IPS-20b (cell line): Measurements from ENCODE around the gene TRABD2B.

Experiments
- H3K27ac ChIP-seq: one replicate; pipeline ENCODE4 v1.5.1; 2013; ENCODE audit warnings: low read length
- H3K27me3 ChIP-seq: 2 replicates; pipeline ENCODE4 v1.6.1; 2013; ENCODE audit warnings: mild to moderate bottlenecking, low read length, inconsistent platforms; ENCODE audit not compliant: insufficient read depth
- H3K36me3 ChIP-seq: 2 replicates; pipeline ENCODE4 v1.6.1; 2013; ENCODE audit warnings: low read depth, mild to moderate bottlenecking, inconsistent platforms, low read length, moderate library complexity; ENCODE audit not compliant: insufficient read depth
- H3K4me1 ChIP-seq: 2 replicates; pipeline ENCODE4 v1.6.1; 2013; ENCODE audit warnings: mild to moderate bottlenecking, control low read depth, inconsistent platforms, low read length, moderate library complexity; ENCODE audit not compliant: insufficient read depth
- H3K4me3 ChIP-seq: 2 replicates; pipeline ENCODE4 v1.5.1; 2013; ENCODE audit warnings: mild to moderate bottlenecking, low read length, inconsistent platforms
- H3K9ac ChIP-seq: 2 replicates; pipeline ENCODE4 v1.6.1; 2013; ENCODE audit warnings: low read depth, mild to moderate bottlenecking, inconsistent platforms, low read length, moderate library complexity
- H3K9me3 ChIP-seq: 2 replicates; pipeline ENCODE4 v1.6.1; 2013; ENCODE audit warnings: mild to moderate bottlenecking, low read depth, low read length, inconsistent platforms; ENCODE audit not compliant: insufficient read depth

Gene TRABD2B

DNA sequence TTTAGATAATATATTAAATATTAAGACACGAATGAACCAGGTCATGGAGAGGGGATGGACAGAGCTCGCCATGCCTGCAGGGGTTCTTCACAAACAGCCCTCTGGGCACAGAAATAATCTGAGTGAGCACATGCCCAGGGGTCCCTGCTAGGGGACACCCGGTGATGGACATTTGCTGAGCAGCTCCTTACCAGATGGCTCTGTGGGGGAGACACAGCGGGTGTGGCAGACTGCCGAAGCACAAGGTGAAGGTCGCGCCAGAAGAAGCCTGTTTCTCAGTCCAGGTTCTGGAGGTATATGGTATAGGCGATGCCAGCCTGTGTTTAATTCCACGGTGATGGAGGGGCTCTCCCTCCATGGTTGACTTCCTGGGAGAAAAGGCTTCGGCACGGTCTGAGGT is 9.6 kb downstream of the TRABD2B start:
- Histone ChIP-seq H3K9me3 (no peaks in the 10 kb centered on the region), H3K27me3 (peaks cover 35% of the 10 kb centered on the region), H3K27ac (no peak overlapping the region), H3K36me3 (peaks cover 6% of the 10 kb centered on the region; the same call in 1 of the 2 replicates), H3K4me3 (no peak overlapping the region), H3K9ac (no peak overlapping the region), H3K4me1 (peaks cover 36% of the 10 kb centered on the region)

DNA sequence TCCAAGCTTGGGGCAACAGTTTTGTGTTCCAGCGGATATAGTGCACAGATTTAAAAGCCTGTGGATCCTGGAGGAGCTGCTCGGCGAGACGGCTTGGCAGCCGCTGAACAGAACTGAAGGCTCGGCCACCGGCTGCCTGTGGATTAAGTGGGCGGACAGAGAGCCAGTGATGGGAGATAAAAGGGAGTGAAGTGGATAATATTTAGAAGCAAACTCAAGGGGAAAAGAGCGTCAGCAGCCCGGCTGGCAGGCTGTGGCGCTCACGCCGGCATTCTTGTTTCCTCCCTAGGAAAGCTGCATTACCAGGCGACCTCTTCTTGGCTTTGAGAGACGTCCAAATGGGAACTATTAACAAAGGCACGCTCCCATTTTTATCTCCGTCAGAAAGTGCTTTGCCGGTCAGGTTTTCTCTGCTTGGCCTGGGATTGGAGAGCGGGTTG is 10.4 kb downstream of the TRABD2B start:
- Histone ChIP-seq H3K27ac (no peak overlapping the region), H3K4me1 (peaks cover 32% of the 10 kb centered on the region), H3K9ac (no peak overlapping the region), H3K9me3 (no peaks in the 10 kb centered on the region), H3K4me3 (no peak overlapping the region), H3K27me3 (peaks cover 35% of the 10 kb centered on the region), H3K36me3 (peaks cover 6% of the 10 kb centered on the region; the same call in 1 of the 2 replicates)

DNA sequence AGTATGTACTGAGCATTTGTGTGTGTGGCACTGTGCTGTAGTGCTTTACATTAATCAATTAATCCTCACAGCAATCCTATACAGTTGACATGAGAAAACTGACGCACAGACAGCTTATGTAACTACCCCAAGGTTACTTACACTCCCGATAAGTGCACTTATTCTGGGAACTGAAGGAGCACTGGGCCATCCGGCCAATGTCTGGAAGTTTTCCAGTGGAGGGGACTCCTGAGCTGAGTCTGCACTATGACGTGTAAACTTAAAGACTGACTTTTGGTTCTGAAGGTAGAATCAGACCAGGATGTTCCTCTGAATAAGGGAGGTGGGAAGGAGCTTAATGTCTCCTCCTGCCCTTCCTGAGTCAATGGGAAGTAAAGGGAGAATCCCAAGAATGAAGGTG is 12.2 kb downstream of the TRABD2B start:
- peaks cover 35% of the 10 kb centered on the region for H3K27me3 ChIP-seq
- peak overlapping the region; percentile 54; the same call in 1 of the 2 replicates for H3K4me3 ChIP-seq
- peaks cover 32% of the 10 kb centered on the region for H3K4me1 ChIP-seq
- H3K9me3 ChIP-seq = no peaks in the 10 kb centered on the region
- H3K9ac ChIP-seq = no peak overlapping the region; the same call in 1 of the 2 replicates
- H3K36me3 ChIP-seq = peaks cover 6% of the 10 kb centered on the region; the same call in 1 of the 2 replicates
- no peak overlapping the region for H3K27ac ChIP-seq

DNA sequence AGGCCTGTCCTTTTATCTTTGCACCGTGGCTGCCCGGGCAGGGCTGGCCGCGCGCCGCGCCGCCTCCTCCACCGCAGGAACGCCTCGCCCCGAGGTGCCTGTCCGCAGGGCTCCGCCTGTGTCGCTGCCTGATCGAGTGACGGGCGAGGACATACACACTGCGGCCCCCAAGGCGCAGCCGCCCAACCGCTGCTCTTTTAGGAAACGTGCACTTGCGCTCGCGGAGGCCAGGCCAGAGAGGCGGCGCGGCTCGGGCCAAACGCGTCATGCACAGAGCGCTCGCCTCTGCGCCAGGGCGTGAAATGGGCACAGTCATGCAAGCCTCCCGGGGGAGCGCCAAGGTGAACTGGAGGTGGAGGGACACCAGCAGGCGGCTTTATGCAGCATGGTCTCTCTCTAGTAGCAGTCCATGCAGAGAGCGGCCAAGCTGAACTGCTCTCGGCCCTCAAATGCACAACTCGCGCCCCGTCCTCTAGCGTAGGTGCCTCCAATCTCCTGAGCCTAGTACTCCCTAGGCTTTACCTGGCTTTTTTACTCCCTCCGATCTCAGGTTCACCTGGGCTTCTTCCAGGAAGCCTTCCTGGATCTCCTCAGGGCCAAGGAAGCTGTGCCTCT is 12.9 kb downstream of the TRABD2B start:
- peak overlapping the region; percentile 54 for H3K4me3 ChIP-seq
- peak overlapping the region; percentile 6; the same call in 1 of the 2 replicates for H3K9ac ChIP-seq
- H3K36me3 ChIP-seq = no peaks in the 10 kb centered on the region; the same call in 1 of the 2 replicates
- H3K9me3 ChIP-seq = no peaks in the 10 kb centered on the region
- peaks cover 32% of the 10 kb centered on the region for H3K4me1 ChIP-seq
- H3K27me3 ChIP-seq = peaks cover 35% of the 10 kb centered on the region
- H3K27ac ChIP-seq = no peak overlapping the region

DNA sequence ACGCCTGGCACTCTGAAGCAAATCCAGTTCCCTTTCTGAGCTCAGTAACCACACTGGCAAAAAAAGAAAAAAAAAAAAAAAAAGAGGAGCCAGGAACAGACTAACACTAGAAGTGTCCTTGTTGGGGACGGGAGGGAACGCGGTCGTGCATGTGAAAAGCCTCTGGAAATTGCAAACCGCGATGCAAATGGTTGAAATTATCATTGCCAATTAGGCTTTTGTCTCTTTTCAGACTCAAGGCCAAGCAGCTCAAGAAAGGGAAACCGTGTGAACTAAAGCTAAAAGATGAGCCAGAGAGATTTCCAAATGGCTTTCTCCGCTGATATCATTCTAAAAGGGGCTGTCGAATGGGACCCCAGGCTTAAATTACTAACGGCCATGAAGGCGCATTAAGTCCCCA is 13.5 kb downstream of the TRABD2B start:
- no peak overlapping the region for H3K27ac ChIP-seq
- H3K4me3 ChIP-seq = peak overlapping the region; percentile 54
- H3K27me3 ChIP-seq = peaks cover 35% of the 10 kb centered on the region
- H3K4me1 ChIP-seq = peaks cover 32% of the 10 kb centered on the region
- H3K36me3 ChIP-seq = no peaks in the 10 kb centered on the region
- no peaks in the 10 kb centered on the region for H3K9me3 ChIP-seq
- H3K9ac ChIP-seq = peak overlapping the region; percentile 6; the same call in 1 of the 2 replicates

DNA sequence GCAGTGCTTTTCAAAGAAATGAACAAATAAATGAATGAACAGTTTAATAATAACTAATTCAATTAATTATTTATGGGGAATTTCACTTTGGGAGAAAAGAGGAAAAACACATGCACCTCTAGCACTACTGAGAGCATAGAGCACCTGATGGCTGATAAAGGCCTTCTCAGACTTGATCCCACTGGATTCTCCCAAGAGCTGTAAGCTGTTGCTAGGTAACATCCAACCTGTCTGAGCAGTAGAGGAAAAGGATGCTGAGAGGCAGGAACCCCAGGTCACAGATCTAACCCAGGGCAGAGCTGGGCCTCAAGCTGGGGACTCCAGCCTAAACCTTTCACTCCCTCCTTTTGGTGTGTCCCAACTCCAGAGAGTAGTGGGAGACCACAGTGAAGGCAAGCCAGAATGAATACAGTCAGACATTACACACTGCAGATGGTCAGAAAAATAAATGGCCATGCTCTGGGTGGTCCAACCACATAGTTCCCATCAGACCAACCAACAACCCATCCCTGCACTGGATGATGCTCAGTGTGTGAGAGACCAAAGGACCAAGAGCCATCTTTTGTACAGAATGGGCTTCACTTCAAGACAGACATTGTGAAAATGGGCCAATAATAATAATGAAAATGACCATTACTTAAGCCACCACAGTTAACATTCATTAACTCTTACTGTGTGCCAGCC is 15.4 kb downstream of the TRABD2B start:
- Histone ChIP-seq H3K9ac (no peak overlapping the region), H3K4me1 (peaks cover 31% of the 10 kb centered on the region), H3K4me3 (no peak overlapping the region), H3K9me3 (no peaks in the 10 kb centered on the region), H3K36me3 (no peaks in the 10 kb centered on the region), H3K27ac (no peak overlapping the region), H3K27me3 (peaks cover 30% of the 10 kb centered on the region)

DNA sequence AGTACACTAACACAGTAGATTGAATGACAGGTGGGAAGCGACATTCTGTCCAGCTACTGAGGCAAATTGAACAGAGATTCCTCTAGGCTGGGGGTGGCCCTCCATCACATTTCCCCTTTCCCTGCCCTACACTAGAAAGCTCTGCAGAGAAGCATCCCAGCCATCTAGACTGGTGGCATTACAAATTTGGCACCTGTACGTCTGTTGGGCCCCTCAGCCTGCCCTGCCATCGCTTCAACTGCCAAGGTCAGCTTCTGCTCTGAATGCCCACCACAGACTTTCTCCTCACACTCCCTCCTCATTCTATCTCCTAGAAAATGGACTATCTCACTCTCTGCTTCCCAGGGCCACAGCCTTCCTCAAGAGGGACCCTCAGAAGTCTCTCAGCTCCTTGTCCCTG is 16.7 kb downstream of the TRABD2B start:
- Histone ChIP-seq H3K27ac (no peak overlapping the region), H3K9ac (no peak overlapping the region), H3K4me3 (no peak overlapping the region), H3K36me3 (no peaks in the 10 kb centered on the region), H3K9me3 (no peaks in the 10 kb centered on the region), H3K27me3 (peaks cover 20% of the 10 kb centered on the region), H3K4me1 (peaks cover 17% of the 10 kb centered on the region)

DNA sequence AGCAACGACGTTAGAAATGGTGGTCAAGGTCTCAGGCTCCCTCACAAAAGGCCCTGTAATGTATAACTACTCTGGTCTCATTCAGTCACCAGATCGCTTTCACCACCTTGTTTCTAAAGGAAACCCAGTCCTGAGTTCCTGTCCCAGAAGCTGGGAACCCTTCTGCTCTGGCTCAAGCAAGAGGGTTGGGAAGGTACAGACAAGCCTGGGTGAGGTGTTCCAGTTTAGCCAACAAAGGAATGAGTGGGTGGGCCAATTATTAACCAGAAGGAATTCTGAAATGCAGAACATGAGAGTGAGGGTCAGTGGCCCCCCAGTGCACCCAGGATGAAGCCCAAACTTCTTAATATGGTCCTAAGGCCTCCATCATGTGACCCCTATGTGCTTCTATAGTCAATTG is 17.5 kb downstream of the TRABD2B start:
- H3K9me3 ChIP-seq = no peaks in the 10 kb centered on the region
- H3K36me3 ChIP-seq = no peaks in the 10 kb centered on the region
- H3K4me1 ChIP-seq = peaks cover 10% of the 10 kb centered on the region
- H3K4me3 ChIP-seq = no peak overlapping the region
- no peak overlapping the region for H3K27ac ChIP-seq
- peaks cover 12% of the 10 kb centered on the region for H3K27me3 ChIP-seq
- H3K9ac ChIP-seq = no peak overlapping the region

DNA sequence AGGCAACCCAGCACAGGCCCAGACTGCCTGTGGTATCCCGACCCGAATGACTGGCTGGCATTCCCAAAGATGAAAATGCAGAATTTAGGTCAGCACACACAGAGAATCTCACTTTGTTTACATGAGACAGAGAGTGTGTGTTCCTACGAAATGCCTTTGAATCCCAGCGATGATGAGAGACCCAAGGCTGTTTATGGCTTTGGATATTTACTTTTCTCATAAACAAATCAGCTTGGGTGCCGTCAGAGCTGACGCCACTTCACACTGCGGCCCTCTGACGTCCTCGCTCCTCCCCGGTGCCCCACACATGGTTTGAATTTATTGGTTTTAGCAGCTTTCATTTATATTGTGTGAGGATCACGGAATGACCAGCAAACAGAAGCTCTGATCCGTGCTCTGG is 18.7 kb downstream of the TRABD2B start:
- Histone ChIP-seq H3K36me3 (no peaks in the 10 kb centered on the region), H3K4me3 (no peak overlapping the region), H3K27me3 (0 out of 2 replicates have a peak, but pooled peaks cover 4% of the 10 kb centered on the region), H3K4me1 (peaks cover 4% of the 10 kb centered on the region; the same call in 1 of the 2 replicates), H3K27ac (no peak overlapping the region), H3K9ac (no peak overlapping the region), H3K9me3 (no peaks in the 10 kb centered on the region)

DNA sequence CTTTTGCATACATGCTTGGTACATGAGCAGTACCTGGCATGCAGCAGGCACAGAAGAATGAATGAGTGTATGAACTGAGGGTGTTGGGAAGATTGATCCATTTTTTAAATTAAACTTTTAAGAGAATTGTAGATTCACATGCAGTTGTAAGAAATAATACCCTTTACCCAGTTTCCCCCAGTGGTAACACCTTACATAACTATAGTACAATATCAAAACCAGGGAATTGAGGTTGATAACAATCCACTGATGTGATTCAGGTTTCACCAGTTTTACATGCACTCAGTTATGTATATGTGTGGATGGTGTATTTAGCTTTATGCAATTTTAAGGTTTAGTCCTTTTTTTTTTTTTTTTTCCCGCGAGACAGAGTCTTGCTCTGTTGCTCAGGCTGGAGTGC is 20.5 kb downstream of the TRABD2B start:
- H3K9ac ChIP-seq = no peak overlapping the region
- H3K4me3 ChIP-seq = no peak overlapping the region
- H3K27ac ChIP-seq = no peak overlapping the region
- H3K27me3 ChIP-seq = no peaks in the 10 kb centered on the region
- H3K36me3 ChIP-seq = no peaks in the 10 kb centered on the region
- no peaks in the 10 kb centered on the region for H3K4me1 ChIP-seq
- H3K9me3 ChIP-seq = no peaks in the 10 kb centered on the region

DNA sequence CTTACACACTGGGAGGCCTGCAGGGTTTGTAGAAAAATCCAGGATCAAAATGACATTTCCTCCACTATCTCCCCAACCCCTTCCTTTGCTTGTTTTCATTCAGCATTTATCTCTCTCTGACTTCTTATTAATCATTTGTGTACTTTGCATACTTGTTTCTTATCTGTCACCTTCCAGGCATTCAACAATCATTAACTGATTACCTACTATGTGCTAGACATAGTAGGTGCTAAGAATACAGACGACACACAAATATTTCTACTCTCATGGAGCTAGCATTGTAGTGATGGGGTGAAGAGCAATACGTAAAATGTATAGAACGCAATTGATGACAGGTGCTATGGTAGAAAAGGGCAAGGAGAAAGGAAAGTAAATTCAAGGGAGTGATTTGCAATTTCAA is 20.9 kb downstream of the TRABD2B start:
- Histone ChIP-seq H3K4me3 (no peak overlapping the region), H3K4me1 (no peaks in the 10 kb centered on the region), H3K9me3 (no peaks in the 10 kb centered on the region), H3K27ac (no peak overlapping the region), H3K36me3 (no peaks in the 10 kb centered on the region), H3K27me3 (no peaks in the 10 kb centered on the region), H3K9ac (no peak overlapping the region)

DNA sequence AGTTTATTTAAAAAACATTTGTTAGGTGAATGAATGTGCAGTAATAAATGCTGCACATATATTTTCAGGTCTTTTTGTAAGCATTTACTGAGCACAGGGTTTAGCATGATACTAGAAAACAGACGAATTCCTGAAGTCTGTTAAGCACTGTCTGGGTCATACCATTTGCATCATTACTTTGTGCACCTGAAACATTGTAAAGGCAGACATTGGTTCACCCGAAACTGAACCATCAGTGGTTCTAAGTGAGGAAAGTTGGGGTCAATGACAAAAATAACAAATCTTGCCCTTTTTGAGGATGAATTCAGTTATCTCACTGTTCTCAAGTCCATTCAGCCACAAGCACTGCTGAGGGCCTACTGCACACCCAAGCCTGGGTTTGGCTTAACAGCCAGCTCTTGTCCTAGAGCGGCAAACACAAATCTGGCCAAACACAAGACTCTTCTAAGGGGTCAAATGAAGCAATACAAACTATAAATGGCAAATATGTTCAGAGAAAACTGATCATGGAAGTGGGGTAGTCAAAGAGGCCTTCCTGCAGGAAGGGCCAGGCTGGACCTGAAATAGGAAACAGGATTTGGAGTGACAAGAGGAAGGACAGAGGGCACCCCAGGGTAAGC is 21.8 kb downstream of the TRABD2B start:
- Histone ChIP-seq H3K9me3 (no peaks in the 10 kb centered on the region), H3K4me1 (no peaks in the 10 kb centered on the region), H3K4me3 (no peak overlapping the region), H3K27ac (no peak overlapping the region), H3K36me3 (no peaks in the 10 kb centered on the region), H3K27me3 (no peaks in the 10 kb centered on the region), H3K9ac (no peak overlapping the region)
